ENCODE data around the gene TRIP12. TPM values are rescaled to one million over a fixed set of nuclear protein-coding genes. Genes with fewer than 3 reads are reported as not detected.

Gene TRIP12
- polyA plus RNA-seq, 4 donors = 16.8 to 93.9 (median 25.8) TPM

GRCh38 chr2:229831805-229832509 lies 89.9 kb downstream of the TRIP12 start:
- Histone ChIP-seq H3K27ac (ENCODE audit: low read depth in 1 of 3, low read length in 2 of 3) (no peak overlapping the region), H3K27me3 (ENCODE audit: control insufficient read depth in 3 of 3, insufficient read depth in 3 of 3, low read length in 3 of 3) (no peaks in the 10 kb centered on the region), H3K4me1 (ENCODE audit: control insufficient read depth in 3 of 3, insufficient read depth in 2 of 3, low read depth in 1 of 3, low read length in 2 of 3) (peaks cover 0 to 3% (median 0%) of the 10 kb centered on the region in 3 donors), H3K4me3 (ENCODE audit: low read depth in 1 of 3, low read length in 3 of 3) (no peak overlapping the region), H3K36me3 (ENCODE audit: control insufficient read depth in 3 of 3, insufficient read depth in 2 of 3, low read depth in 1 of 3, low read length in 3 of 3) (peaks cover 3 to 28% (median 15%) of the 10 kb centered on the region in 3 donors), H3K9me3 (ENCODE audit: control insufficient read depth in 2 of 2, insufficient read depth in 1 of 2, low read depth in 1 of 2, low read length in 1 of 2) (no peaks in the 10 kb centered on the region)
- FAIRE-seq (no peak), DNase-seq (no peak)
- WGBS, 3 donors = 91 to 96% (median 93%) methylated on average over 3 of the region's 3 CpGs

- 83 to 97% (median 89%) methylated on average over 1 of the region's 1 CpG for WGBS, 3 donors
- Histone ChIP-seq H3K4me3 (ENCODE audit: low read depth in 1 of 3, low read length in 3 of 3) (no peak overlapping the region), H3K36me3 (ENCODE audit: control insufficient read depth in 3 of 3, insufficient read depth in 2 of 3, low read depth in 1 of 3, low read length in 3 of 3) (peaks cover 6 to 29% (median 10%) of the 10 kb centered on the region in 3 donors), H3K4me1 (ENCODE audit: control insufficient read depth in 3 of 3, insufficient read depth in 2 of 3, low read depth in 1 of 3, low read length in 2 of 3) (no peaks in the 10 kb centered on the region), H3K27ac (ENCODE audit: low read depth in 1 of 3, low read length in 2 of 3) (no peak overlapping the region), H3K27me3 (ENCODE audit: control insufficient read depth in 3 of 3, insufficient read depth in 3 of 3, low read length in 3 of 3) (no peaks in the 10 kb centered on the region), H3K9me3 (ENCODE audit: control insufficient read depth in 2 of 2, insufficient read depth in 1 of 2, low read depth in 1 of 2, low read length in 1 of 2) (no peaks in the 10 kb centered on the region)
- DNase-seq = no peak
- no peak for FAIRE-seq
Measured at GRCh38 chr2:229825476-229825875, 96.3 kb downstream of the TRIP12 start.

GRCh38 chr2:229821316-229821715 lies 100.5 kb downstream of the TRIP12 start:
- H3K27ac ChIP-seq (ENCODE audit: low read depth in 1 of 3, low read length in 2 of 3) = no peak overlapping the region
- H3K27me3 ChIP-seq (ENCODE audit: control insufficient read depth in 3 of 3, insufficient read depth in 3 of 3, low read length in 3 of 3) = no peaks in the 10 kb centered on the region
- H3K9me3 ChIP-seq (ENCODE audit: control insufficient read depth in 2 of 2, insufficient read depth in 1 of 2, low read depth in 1 of 2, low read length in 1 of 2) = no peaks in the 10 kb centered on the region
- H3K4me1 ChIP-seq (ENCODE audit: control insufficient read depth in 3 of 3, insufficient read depth in 2 of 3, low read depth in 1 of 3, low read length in 2 of 3) = no peaks in the 10 kb centered on the region
- no peak for DNase-seq
- peaks cover 3 to 26% (median 5%) of the 10 kb centered on the region in 3 donors for H3K36me3 ChIP-seq (ENCODE audit: control insufficient read depth in 3 of 3, insufficient read depth in 2 of 3, low read depth in 1 of 3, low read length in 3 of 3)
- no peak for FAIRE-seq
- WGBS, 3 donors = 75 to 79% (median 79%) methylated on average over 3 of the region's 3 CpGs
- no peak overlapping the region for H3K4me3 ChIP-seq (ENCODE audit: low read depth in 1 of 3, low read length in 3 of 3)

- no peak for FAIRE-seq
- no peaks in the 10 kb centered on the region for H3K27me3 ChIP-seq (ENCODE audit: control insufficient read depth in 3 of 3, insufficient read depth in 3 of 3, low read length in 3 of 3)
- H3K9me3 ChIP-seq (ENCODE audit: control insufficient read depth in 2 of 2, insufficient read depth in 1 of 2, low read depth in 1 of 2, low read length in 1 of 2) = no peaks in the 10 kb centered on the region
- H3K27ac ChIP-seq (ENCODE audit: low read depth in 1 of 3, low read length in 2 of 3) = no peak overlapping the region
- DNase-seq = no peak
- WGBS, 3 donors = 85 to 90% (median 85%) methylated on average over 3 of the region's 3 CpGs
- H3K4me3 ChIP-seq (ENCODE audit: low read depth in 1 of 3, low read length in 3 of 3) = no peak overlapping the region
- H3K36me3 ChIP-seq (ENCODE audit: control insufficient read depth in 3 of 3, insufficient read depth in 2 of 3, low read depth in 1 of 3, low read length in 3 of 3) = peaks cover 2 to 23% (median 11%) of the 10 kb centered on the region in 3 donors
- H3K4me1 ChIP-seq (ENCODE audit: control insufficient read depth in 3 of 3, insufficient read depth in 2 of 3, low read depth in 1 of 3, low read length in 2 of 3) = no peaks in the 10 kb centered on the region
Measured at GRCh38 chr2:229818230-229818629, 103.6 kb downstream of the TRIP12 start.

GRCh38 chr2:229815858-229816257 lies 106.0 kb downstream of the TRIP12 start:
- WGBS, 3 donors = 78 to 86% (median 80%) methylated on average over 1 of the region's 1 CpG
- no peaks in the 10 kb centered on the region for H3K27me3 ChIP-seq (ENCODE audit: control insufficient read depth in 3 of 3, insufficient read depth in 3 of 3, low read length in 3 of 3)
- DNase-seq = no peak
- H3K4me3 ChIP-seq (ENCODE audit: low read depth in 1 of 3, low read length in 3 of 3) = no peak overlapping the region
- H3K27ac ChIP-seq (ENCODE audit: low read depth in 1 of 3, low read length in 2 of 3) = no peak overlapping the region
- FAIRE-seq = no peak
- no peaks in the 10 kb centered on the region for H3K4me1 ChIP-seq (ENCODE audit: control insufficient read depth in 3 of 3, insufficient read depth in 2 of 3, low read depth in 1 of 3, low read length in 2 of 3)
- no peaks in the 10 kb centered on the region for H3K9me3 ChIP-seq (ENCODE audit: control insufficient read depth in 2 of 2, insufficient read depth in 1 of 2, low read depth in 1 of 2, low read length in 1 of 2)
- H3K36me3 ChIP-seq (ENCODE audit: control insufficient read depth in 3 of 3, insufficient read depth in 2 of 3, low read depth in 1 of 3, low read length in 3 of 3) = peaks cover 2 to 23% (median 11%) of the 10 kb centered on the region in 3 donors

- Histone ChIP-seq H3K36me3 (ENCODE audit: control insufficient read depth in 3 of 3, insufficient read depth in 2 of 3, low read depth in 1 of 3, low read length in 3 of 3) (peaks cover 2 to 20% (median 11%) of the 10 kb centered on the region in 3 donors), H3K4me3 (ENCODE audit: low read depth in 1 of 3, low read length in 3 of 3) (no peak overlapping the region), H3K27ac (ENCODE audit: low read depth in 1 of 3, low read length in 2 of 3) (no peak overlapping the region), H3K27me3 (ENCODE audit: control insufficient read depth in 3 of 3, insufficient read depth in 3 of 3, low read length in 3 of 3) (no peaks in the 10 kb centered on the region), H3K9me3 (ENCODE audit: control insufficient read depth in 2 of 2, insufficient read depth in 1 of 2, low read depth in 1 of 2, low read length in 1 of 2) (no peaks in the 10 kb centered on the region), H3K4me1 (ENCODE audit: control insufficient read depth in 3 of 3, insufficient read depth in 2 of 3, low read depth in 1 of 3, low read length in 2 of 3) (no peaks in the 10 kb centered on the region)
- FAIRE-seq (no peak), DNase-seq (no peak)
- 82 to 88% (median 86%) methylated on average over 4 of the region's 4 CpGs for WGBS, 3 donors
Measured at GRCh38 chr2:229815342-229815741, 106.5 kb downstream of the TRIP12 start.

DNA sequence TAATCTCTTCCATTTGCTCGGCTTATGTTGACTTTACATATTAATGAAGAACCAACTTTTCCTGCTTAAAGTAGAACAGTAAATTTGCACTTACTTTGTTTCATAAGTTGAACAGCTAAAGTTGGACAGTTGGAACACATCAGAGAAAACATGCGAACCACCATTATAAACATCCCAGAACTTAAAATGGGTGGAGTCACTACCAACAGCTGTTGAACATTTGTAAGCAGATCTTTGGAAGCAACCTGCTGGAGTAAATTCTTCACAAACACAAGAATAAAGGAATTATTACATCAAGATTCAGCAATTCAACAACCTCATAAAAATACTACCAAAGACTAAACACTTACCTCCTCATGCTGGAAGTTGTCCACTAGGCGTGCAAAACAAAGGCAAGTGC lies 111.0 kb downstream of the TRIP12 start:
- 70 to 93% (median 90%) methylated on average over 3 of the region's 3 CpGs for WGBS, 3 donors
- DNase-seq (peak in 1 of 2 donors; percentile 16), FAIRE-seq (no peak)
- Histone ChIP-seq H3K4me1 (ENCODE audit: control insufficient read depth in 3 of 3, insufficient read depth in 2 of 3, low read depth in 1 of 3, low read length in 2 of 3) (no peaks in the 10 kb centered on the region), H3K4me3 (ENCODE audit: low read depth in 1 of 3, low read length in 3 of 3) (no peak overlapping the region), H3K9me3 (ENCODE audit: control insufficient read depth in 2 of 2, insufficient read depth in 1 of 2, low read depth in 1 of 2, low read length in 1 of 2) (no peaks in the 10 kb centered on the region), H3K27me3 (ENCODE audit: control insufficient read depth in 3 of 3, insufficient read depth in 3 of 3, low read length in 3 of 3) (no peaks in the 10 kb centered on the region), H3K27ac (ENCODE audit: low read depth in 1 of 3, low read length in 2 of 3) (no peak overlapping the region), H3K36me3 (ENCODE audit: control insufficient read depth in 3 of 3, insufficient read depth in 2 of 3, low read depth in 1 of 3, low read length in 3 of 3) (peaks cover 6 to 23% (median 21%) of the 10 kb centered on the region in 3 donors)

DNA sequence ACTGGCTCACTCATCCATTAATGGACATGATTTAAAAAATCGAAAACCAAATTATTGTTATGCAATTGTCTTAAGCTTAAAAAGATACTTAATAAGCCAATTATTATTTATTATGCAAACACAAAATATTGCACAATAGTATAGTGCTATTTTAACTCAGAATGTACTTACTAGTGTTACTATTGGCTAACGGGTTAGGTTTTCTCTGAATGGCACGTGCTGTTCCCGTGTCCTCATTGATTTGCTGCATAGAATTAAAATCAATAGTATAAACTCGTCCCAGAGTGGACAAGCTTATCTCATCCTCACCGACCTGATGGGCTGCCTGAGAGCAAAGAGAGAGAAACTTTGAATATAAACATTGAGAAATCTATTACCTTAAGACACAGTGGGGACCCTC lies 116.2 kb downstream of the TRIP12 start:
- Histone ChIP-seq H3K4me3 (ENCODE audit: low read depth in 1 of 3, low read length in 3 of 3) (no peak overlapping the region), H3K4me1 (ENCODE audit: control insufficient read depth in 3 of 3, insufficient read depth in 2 of 3, low read depth in 1 of 3, low read length in 2 of 3) (no peaks in the 10 kb centered on the region), H3K36me3 (ENCODE audit: control insufficient read depth in 3 of 3, insufficient read depth in 2 of 3, low read depth in 1 of 3, low read length in 3 of 3) (peaks cover 4 to 29% (median 29%) of the 10 kb centered on the region in 3 donors), H3K9me3 (ENCODE audit: control insufficient read depth in 2 of 2, insufficient read depth in 1 of 2, low read depth in 1 of 2, low read length in 1 of 2) (no peaks in the 10 kb centered on the region), H3K27me3 (ENCODE audit: control insufficient read depth in 3 of 3, insufficient read depth in 3 of 3, low read length in 3 of 3) (no peaks in the 10 kb centered on the region), H3K27ac (ENCODE audit: low read depth in 1 of 3, low read length in 2 of 3) (no peak overlapping the region)
- FAIRE-seq = no peak
- no peak for DNase-seq
- WGBS, 3 donors = 88 to 91% (median 89%) methylated on average over 6 of the region's 6 CpGs

DNA sequence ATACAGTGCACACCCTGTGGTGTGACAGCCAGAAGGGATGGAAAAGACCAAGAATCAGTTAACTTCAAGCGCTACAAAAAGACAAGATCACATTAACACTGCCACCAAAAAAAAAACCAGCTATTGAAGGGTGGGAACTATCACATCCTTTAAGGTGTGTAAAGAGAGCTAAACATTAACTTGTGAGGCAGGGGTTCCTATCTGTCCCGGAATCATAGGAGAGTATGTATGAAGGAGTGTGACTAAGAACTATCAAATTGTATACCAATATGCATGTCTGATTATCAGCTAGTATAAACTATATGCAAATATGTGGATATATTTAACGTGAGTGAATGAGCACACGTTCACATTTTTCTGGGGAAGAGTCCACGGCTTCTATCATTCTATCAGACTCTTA lies 119.0 kb downstream of the TRIP12 start:
- peak; percentile 10 to 42 for DNase-seq
- 26 to 56% (median 40%) methylated on average over 5 of the region's 5 CpGs for WGBS, 3 donors
- H3K27me3 ChIP-seq (ENCODE audit: control insufficient read depth in 3 of 3, insufficient read depth in 3 of 3, low read length in 3 of 3) = no peaks in the 10 kb centered on the region
- no peak for FAIRE-seq
- H3K9me3 ChIP-seq (ENCODE audit: control insufficient read depth in 2 of 2, insufficient read depth in 1 of 2, low read depth in 1 of 2, low read length in 1 of 2) = no peaks in the 10 kb centered on the region
- peaks cover 8 to 30% (median 30%) of the 10 kb centered on the region in 3 donors for H3K36me3 ChIP-seq (ENCODE audit: control insufficient read depth in 3 of 3, insufficient read depth in 2 of 3, low read depth in 1 of 3, low read length in 3 of 3)
- H3K4me1 ChIP-seq (ENCODE audit: control insufficient read depth in 3 of 3, insufficient read depth in 2 of 3, low read depth in 1 of 3, low read length in 2 of 3) = no peaks in the 10 kb centered on the region
- H3K27ac ChIP-seq (ENCODE audit: low read depth in 1 of 3, low read length in 2 of 3) = no peak overlapping the region
- H3K4me3 ChIP-seq (ENCODE audit: low read depth in 1 of 3, low read length in 3 of 3) = no peak overlapping the region

Data from small intestine (tissue), 7 donors.